ENCODE data around the gene FCRL4.

DNA sequence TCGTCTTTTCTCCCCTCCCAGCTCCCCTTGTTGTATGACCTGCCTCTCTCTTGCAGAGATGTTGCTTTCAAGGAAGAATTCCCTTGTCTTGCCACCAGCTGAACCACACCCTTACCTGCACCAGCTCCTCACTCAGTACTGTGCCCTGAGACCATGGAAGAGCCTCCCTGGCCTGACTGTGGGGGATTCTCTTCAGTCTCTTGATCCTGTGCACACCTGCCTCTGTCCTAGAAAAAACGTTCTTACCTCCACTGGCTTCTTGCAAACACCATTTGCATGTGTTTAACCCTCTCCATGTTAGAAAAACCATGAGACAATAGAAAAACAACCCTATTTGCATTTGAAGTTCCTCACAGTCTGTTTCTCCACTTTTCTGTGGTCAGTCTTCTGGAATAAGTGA is 43.3 kb upstream of the FCRL4 start:
- TF ChIP-seq POLR2AphosphoS5 (IDR thresholded peaks at IDR 0.05; ENCODE audit: borderline replicate concordance, low read depth, low read length) (no peak), EZH2 (IDR thresholded peaks at IDR 0.05) (no peak)
